KMS-11 (cell line): ENCODE measurements around the gene SETMAR.
A peak's percentile ranks its signal among the peaks of the same experiment; 100 is the strongest.

ENCODE experiments used
- H2AFZ ChIP-seq: fragments of 200-600 bp; sonication (generic); 2 replicates; pipeline ENCODE4 v1.6.1; 2016; ENCODE audit warnings: antibody characterized with exemption, mixed run types, low read depth
- H3K27ac ChIP-seq: fragments of 200-600 bp; sonication (generic); 2 replicates; pipeline ENCODE4 v1.6.1; 2016; ENCODE audit warnings: mild to moderate bottlenecking, mixed run types
- H3K27me3 ChIP-seq: fragments of 200-600 bp; sonication (generic); 2 replicates; pipeline ENCODE4 v1.6.1; 2017; ENCODE audit warnings: mild to moderate bottlenecking, low read depth, mixed run types, moderate library complexity; ENCODE audit not compliant: insufficient read depth
- H3K36me3 ChIP-seq: fragments of 200-600 bp; sonication (generic); 2 replicates; pipeline ENCODE4 v1.6.1; 2017; ENCODE audit warnings: mild to moderate bottlenecking, mixed run types; ENCODE audit not compliant: insufficient read depth
- H3K4me1 ChIP-seq: fragments of 200-600 bp; sonication (generic); 2 replicates; pipeline ENCODE4 v1.6.1; 2016; ENCODE audit warnings: mild to moderate bottlenecking, low read depth, mixed run types; ENCODE audit not compliant: poor library complexity, severe bottlenecking
- H3K4me2 ChIP-seq: fragments of 200-600 bp; sonication (generic); 2 replicates; pipeline ENCODE4 v1.7.0; 2016; ENCODE audit warnings: mild to moderate bottlenecking, mixed run types
- H3K4me3 ChIP-seq: fragments of 200-600 bp; sonication (generic); IDR thresholded peaks from 2 replicates; pipeline ENCODE4 v1.6.1; 2017; ENCODE audit warnings: low read depth, low read length, mixed read lengths; ENCODE audit not compliant: insufficient read depth
- H3K79me2 ChIP-seq: fragments of 200-600 bp; sonication (generic); 2 replicates; pipeline ENCODE4 v1.6.1; 2016; ENCODE audit warnings: low read depth, mixed run types; ENCODE audit not compliant: insufficient read depth
- H3K9ac ChIP-seq: fragments of 200-600 bp; sonication (generic); 2 replicates; pipeline ENCODE4 v1.6.1; 2016; ENCODE audit warnings: mild to moderate bottlenecking, mixed run types
- H4K20me1 ChIP-seq: fragments of 200-600 bp; sonication (generic); 2 replicates; pipeline ENCODE4 v1.6.1; 2016; ENCODE audit warnings: mild to moderate bottlenecking, mixed run types; ENCODE audit not compliant: insufficient read depth
- CTCF ChIP-seq: fragments of 200-600 bp; sonication (generic); conservative IDR thresholded peaks from 2 replicates; pipeline ENCODE4 v1.6.1; 2017; ENCODE audit warnings: low read depth, mild to moderate bottlenecking, antibody characterized with exemption, low read length, moderate library complexity, mixed read lengths

The SETMAR gene

GRCh38 chr3:4350789-4351163, 47.6 kb downstream of the SETMAR start:
- no peaks in the 10 kb centered on the region for H3K4me1 ChIP-seq
- no peaks in the 10 kb centered on the region for H3K36me3 ChIP-seq
- no peak overlapping the region for H3K27ac ChIP-seq
- H3K4me2 ChIP-seq = no peak overlapping the region
- peak; percentile 79 for TF ChIP-seq CTCF
- no peak overlapping the region for H3K4me3 ChIP-seq
- no peaks in the 10 kb centered on the region for H4K20me1 ChIP-seq
- H3K9ac ChIP-seq = no peak overlapping the region
- H3K27me3 ChIP-seq = no peaks in the 10 kb centered on the region
- no peaks in the 10 kb centered on the region for H3K79me2 ChIP-seq
- no peak overlapping the region for H2AFZ ChIP-seq

GRCh38 chr3:4351164-4351855, 48.1 kb downstream of the SETMAR start:
- Histone ChIP-seq H3K4me1 (no peaks in the 10 kb centered on the region), H4K20me1 (no peaks in the 10 kb centered on the region), H3K79me2 (no peaks in the 10 kb centered on the region), H3K27ac (no peak overlapping the region), H3K27me3 (no peaks in the 10 kb centered on the region), H3K9ac (no peak overlapping the region), H3K4me2 (no peak overlapping the region), H2AFZ (no peak overlapping the region), H3K4me3 (no peak overlapping the region), H3K36me3 (no peaks in the 10 kb centered on the region)
- peak; percentile 21; the same call in 1 of the 2 replicates for TF ChIP-seq CTCF

- no peak overlapping the region for H2AFZ ChIP-seq
- no peak overlapping the region for H3K4me3 ChIP-seq
- no peaks in the 10 kb centered on the region for H4K20me1 ChIP-seq
- H3K9ac ChIP-seq = no peak overlapping the region
- no peaks in the 10 kb centered on the region for H3K4me1 ChIP-seq
- no peak overlapping the region for H3K27ac ChIP-seq
- no peak for TF ChIP-seq CTCF
- H3K79me2 ChIP-seq = no peaks in the 10 kb centered on the region
- H3K4me2 ChIP-seq = no peak overlapping the region
- H3K36me3 ChIP-seq = no peaks in the 10 kb centered on the region
- H3K27me3 ChIP-seq = no peaks in the 10 kb centered on the region
Measured at GRCh38 chr3:4351872-4352271, 48.7 kb downstream of the SETMAR start.

GRCh38 chr3:4355401-4356219, 52.4 kb downstream of the SETMAR start:
- Histone ChIP-seq H3K4me3 (no peak overlapping the region), H3K4me1 (no peaks in the 10 kb centered on the region), H3K9ac (no peak overlapping the region), H2AFZ (no peak overlapping the region), H3K4me2 (no peak overlapping the region), H4K20me1 (no peaks in the 10 kb centered on the region), H3K36me3 (no peaks in the 10 kb centered on the region), H3K27ac (no peak overlapping the region), H3K27me3 (no peaks in the 10 kb centered on the region), H3K79me2 (no peaks in the 10 kb centered on the region)
- TF ChIP-seq CTCF = no peak
